NCI-H2029 treated with DMSO at 0.1 percent for 48 hours (cell line): ENCODE data around the gene ZCCHC8.

Source experiments
- DNase-seq: peaks from one replicate; lab custom pipeline; 2025; lab: John Stamatoyannopoulos, UW

The ZCCHC8 gene

DNA sequence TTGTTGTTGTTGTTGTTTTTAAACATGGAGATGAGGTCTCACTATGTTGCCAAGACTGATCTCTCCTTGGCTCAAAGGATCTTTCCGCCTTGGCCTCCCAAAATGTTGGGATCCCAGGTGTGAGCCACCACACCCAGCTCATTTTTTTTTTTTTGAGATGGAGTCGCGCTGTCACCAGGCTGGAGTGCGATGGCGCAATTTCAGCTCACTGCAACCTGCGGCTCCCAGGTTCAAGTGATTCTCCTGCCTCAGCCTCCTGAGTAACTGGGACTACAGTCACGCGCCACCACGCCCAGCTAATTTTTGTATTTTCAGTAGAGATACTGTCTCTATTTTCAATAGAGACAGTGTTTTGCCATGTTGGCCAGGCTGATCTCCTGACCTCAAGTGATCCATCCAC, 73.3 kb downstream of the ZCCHC8 start:
- DNase-seq: no peak

DNA sequence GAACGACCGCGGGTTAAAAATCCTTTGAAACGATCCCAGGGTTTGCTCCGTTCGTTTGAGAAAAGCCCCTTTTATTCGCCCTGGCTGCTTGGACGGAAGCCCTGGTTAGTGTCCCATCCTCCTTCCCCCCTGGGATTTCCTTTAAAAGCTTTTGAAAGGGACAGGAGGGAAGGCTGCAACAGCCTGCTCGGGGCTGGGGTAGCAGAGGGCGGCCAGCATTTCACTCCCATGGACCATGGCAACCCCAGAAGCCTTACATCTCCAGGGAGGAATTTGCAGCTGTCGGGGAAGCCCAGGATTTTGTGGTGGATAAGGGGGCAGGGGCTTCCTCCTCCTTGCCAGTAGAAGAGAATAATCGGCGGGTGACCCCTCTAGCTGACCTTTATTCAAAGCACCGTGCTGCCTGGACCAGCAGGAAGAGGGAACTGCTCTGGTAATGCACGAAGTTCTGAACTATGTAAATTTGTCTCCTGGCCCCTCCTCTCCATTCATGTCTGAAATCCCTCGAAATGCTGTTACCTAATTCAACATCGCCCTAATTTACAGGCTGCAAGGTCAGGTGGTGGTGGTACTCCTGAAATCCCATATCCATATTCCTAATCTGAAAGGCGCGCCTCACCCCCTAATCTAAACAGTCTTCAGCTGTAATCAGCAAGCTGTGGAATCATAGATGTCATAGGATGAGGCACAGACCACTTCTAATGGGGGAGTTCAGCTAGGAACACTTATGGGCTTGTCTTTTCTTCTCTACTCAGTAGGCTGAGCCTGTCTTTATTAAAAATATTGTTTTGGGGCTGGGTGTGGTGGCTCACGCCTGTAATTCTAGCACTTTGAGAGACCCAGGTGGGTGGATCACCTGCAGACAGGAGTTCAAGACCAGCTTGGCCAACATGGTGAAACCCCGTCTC, 77.2 kb downstream of the ZCCHC8 start:
- DNase-seq: no peak

DNA sequence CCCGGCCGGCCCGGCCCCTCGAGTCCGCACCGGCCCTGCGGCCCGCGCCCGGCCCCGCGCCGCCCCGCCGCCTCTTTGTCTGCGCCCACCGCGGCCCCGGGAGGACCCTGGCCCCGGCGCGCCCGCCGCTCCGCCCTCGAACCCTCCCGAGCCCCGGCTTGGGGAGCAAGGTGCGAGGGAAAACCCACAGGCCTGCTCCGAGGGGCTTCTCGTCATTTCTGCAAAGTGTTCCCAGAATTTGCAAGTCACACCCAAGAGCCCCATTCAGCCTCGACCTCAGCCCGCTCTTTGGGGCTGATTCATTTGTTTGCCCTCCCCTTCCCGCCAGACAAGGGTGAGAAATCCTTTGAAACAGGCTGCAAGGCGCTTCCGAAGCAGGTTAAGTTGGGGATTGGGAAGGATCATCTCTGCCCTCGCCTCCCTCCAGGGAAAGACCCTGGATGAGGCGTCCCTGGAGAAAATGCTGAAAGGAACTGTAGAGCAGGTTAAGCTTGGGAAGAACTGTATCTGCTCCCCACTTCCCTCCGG, 77.9 kb downstream of the ZCCHC8 start:
- DNase-seq: no peak

DNA sequence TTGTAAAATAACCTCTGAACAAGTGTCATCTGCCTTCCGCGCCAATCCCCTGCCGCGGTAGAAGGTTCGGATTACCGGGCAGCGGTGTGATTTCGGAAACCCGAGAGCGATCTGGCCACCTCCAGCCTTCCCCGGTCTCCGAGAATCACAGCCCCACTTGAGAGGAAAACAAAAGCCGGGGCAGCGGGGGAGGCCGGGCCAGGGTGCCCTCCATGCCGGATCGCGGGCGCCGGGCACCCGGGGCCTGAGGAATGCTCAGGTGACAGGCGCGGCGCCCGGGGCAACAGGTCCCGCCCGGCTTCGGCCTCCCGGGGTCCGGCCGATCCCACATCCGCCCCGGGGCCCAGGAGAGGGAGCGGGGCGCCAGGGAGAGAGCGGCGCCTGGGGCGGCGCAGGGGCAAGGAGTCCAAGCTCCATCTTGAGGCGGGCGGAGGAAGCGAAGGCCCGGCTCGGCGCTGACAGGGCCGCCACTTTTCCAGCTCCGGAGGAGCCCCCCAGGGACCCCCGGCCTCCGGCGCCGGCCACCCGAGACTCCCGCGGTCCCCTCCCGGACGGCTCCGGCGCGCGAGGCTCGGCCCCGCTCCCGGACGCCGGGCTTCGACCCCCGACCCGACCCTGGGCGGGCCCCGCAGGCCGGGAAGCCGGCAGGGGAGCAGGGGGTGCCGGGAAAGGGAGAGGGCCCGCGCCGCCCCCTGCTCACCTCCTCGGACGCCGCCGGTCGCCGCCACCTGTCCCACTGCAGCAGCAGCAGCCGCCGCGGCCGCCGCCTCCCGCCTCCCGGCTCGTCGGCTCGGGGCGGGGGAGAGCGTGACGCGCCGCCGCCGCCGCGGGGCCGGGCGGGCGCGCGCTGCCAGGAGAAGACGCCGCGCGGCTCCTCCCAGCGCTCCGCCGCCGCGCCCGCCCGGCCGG, 78.7 kb downstream of the ZCCHC8 start, which contains the start of gene CLIP1:
Gene CLIP1 (minus strand): TSS at position 849 of the 909 bp plus-strand sequence. CDS start 42,217 bp downstream, outside the sequence.
- no peak for DNase-seq
